Neural cell (in vitro differentiated cells): ENCODE results near the gene DNMBP. TPM values are rescaled to one million over a fixed set of nuclear protein-coding genes. Genes with fewer than 3 reads are reported as not detected.

Experiments used
- H2AFZ ChIP-seq: fragments of 200-600, 300-800 bp; sonication (generic), shearing (Covaris generic); 2 replicates; pipeline ENCODE4 v1.6.0; 2014; ENCODE audit warnings: low read depth, mild to moderate bottlenecking, antibody characterized with exemption, low read length, moderate library complexity
- H3F3A ChIP-seq: fragments of 200-600 bp; shearing (Covaris generic); 2 replicates; pipeline ENCODE4 v1.6.1; 2016; ENCODE audit warnings: mild to moderate bottlenecking, moderate library complexity, mixed read lengths, antibody characterized with exemption, low read length; ENCODE audit not compliant: insufficient read depth, poor library complexity, severe bottlenecking
- H3K27ac ChIP-seq: fragments of 200-600, 300-800 bp; sonication (generic), shearing (Covaris generic); 2 replicates; pipeline ENCODE4 v1.5.1; 2014; ENCODE audit warnings: mild to moderate bottlenecking, low read length, moderate library complexity
- H3K27me3 ChIP-seq: fragments of 300-800, 200-600 bp; sonication (generic), shearing (Covaris generic); 2 replicates; pipeline ENCODE4 v1.6.0; 2014; ENCODE audit warnings: mild to moderate bottlenecking, low read depth, low read length, moderate library complexity; ENCODE audit not compliant: insufficient read depth
- H3K36me3 ChIP-seq: fragments of 300-800, 200-600 bp; sonication (generic), shearing (Covaris generic); 2 replicates; pipeline ENCODE4 v1.5.1; 2014; ENCODE audit warnings: mild to moderate bottlenecking, antibody characterized with exemption, low read length, moderate library complexity; ENCODE audit not compliant: insufficient read depth
- H3K4me2 ChIP-seq: fragments of 300-800, 200-600 bp; sonication (generic), shearing (Covaris generic); 2 replicates; pipeline ENCODE4 v1.6.0; 2014; ENCODE audit warnings: mild to moderate bottlenecking, low read length
- H3K4me3 ChIP-seq: fragments of 300-800, 200-600 bp; sonication (generic), shearing (Covaris generic); 2 replicates; pipeline ENCODE4 v1.5.1; 2014; ENCODE audit warnings: mild to moderate bottlenecking, low read length, moderate library complexity
- H3K79me2 ChIP-seq: fragments of 200-600 bp; shearing (Covaris generic); replicated peaks from 2 replicates; pipeline ENCODE4 v1.6.0; 2014; ENCODE audit warnings: mild to moderate bottlenecking, low read length, moderate library complexity; ENCODE audit not compliant: insufficient read depth
- H3K9ac ChIP-seq: fragments of 300-800, 200-600 bp; sonication (generic), shearing (Covaris generic); 2 replicates; pipeline ENCODE4 v1.6.1; 2016; ENCODE audit warnings: mild to moderate bottlenecking, low read length, mixed read lengths
- H3K9me2 ChIP-seq: fragments of 200-600 bp; shearing (Covaris generic); 2 replicates; pipeline ENCODE4 v1.6.1; 2016; ENCODE audit warnings: mild to moderate bottlenecking, low read length, mixed read lengths; ENCODE audit not compliant: insufficient read depth
- H3K9me3 ChIP-seq: fragments of 200-600, 300-800 bp; sonication (generic), shearing (Covaris generic); 2 replicates; pipeline ENCODE4 v1.6.1; 2016; ENCODE audit warnings: mild to moderate bottlenecking, mixed run types, low read length, moderate library complexity, mixed read lengths
- H4K20me1 ChIP-seq: fragments of 200-600 bp; shearing (Covaris generic); 2 replicates; pipeline ENCODE4 v1.6.1; 2016; ENCODE audit warnings: mild to moderate bottlenecking, mixed run types; ENCODE audit not compliant: insufficient read depth
- CTCF ChIP-seq: fragments of 450-650 bp; IDR thresholded peaks from 2 replicates; pipeline ENCODE4 v1.5.1; 2014; ENCODE audit warnings: antibody characterized with exemption, mild to moderate bottlenecking, moderate library complexity; ENCODE audit not compliant: poor library complexity, severe bottlenecking
- EP300 ChIP-seq: fragments of 450-650 bp; conservative IDR thresholded peaks from 2 replicates; pipeline ENCODE4 v1.6.1; 2014; ENCODE audit warnings: antibody characterized with exemption, mild to moderate bottlenecking, moderate library complexity; ENCODE audit not compliant: poor library complexity, severe bottlenecking
- EZH2 ChIP-seq: fragments of 200-600, 300-800 bp; shearing (Covaris generic), sonication (generic); IDR thresholded peaks from 2 replicates; pipeline ENCODE4 v1.6.1; 2014; ENCODE audit warnings: antibody characterized with exemption, low read length, borderline replicate concordance, mild to moderate bottlenecking; ENCODE audit not compliant: insufficient read depth, poor library complexity, severe bottlenecking
- MXI1 ChIP-seq: fragments of 450-650 bp; conservative IDR thresholded peaks from 2 replicates; pipeline ENCODE4 v1.6.1; 2014; ENCODE audit warnings: antibody characterized with exemption, mild to moderate bottlenecking; ENCODE audit not compliant: poor library complexity, severe bottlenecking
- POLR2AphosphoS5 ChIP-seq: IDR thresholded peaks from 2 replicates; pipeline ENCODE4 v1.6.1; 2012
- RAD21 ChIP-seq: fragments of 450-650 bp; conservative IDR thresholded peaks from 2 replicates; pipeline ENCODE4 v1.6.1; 2014; ENCODE audit warnings: antibody characterized with exemption, mild to moderate bottlenecking, moderate library complexity
- REST ChIP-seq: IDR thresholded peaks from 2 replicates; pipeline ENCODE4 v1.6.1; 2012; ENCODE audit warnings: borderline replicate concordance
- SMC3 ChIP-seq: fragments of 450-650 bp; conservative IDR thresholded peaks from 2 replicates; pipeline ENCODE4 v1.6.1; 2014; ENCODE audit warnings: antibody characterized with exemption, mild to moderate bottlenecking, moderate library complexity; ENCODE audit not compliant: poor library complexity
- TAF1 ChIP-seq: IDR thresholded peaks from 2 replicates; pipeline ENCODE4 v1.6.1; 2012; ENCODE audit warnings: low read depth
- polyA plus RNA-seq: library from polyadenylated mRNA; depleted of rRNA; stranded (reverse); fragments of >200 nt; gene quantifications from 2 replicates; pipeline ENCODE4 v1.2.3, GENCODE V29; 2014

Gene DNMBP
- polyA plus RNA-seq, 1 donor from 2014 or later, result 2.3 TPM

DNA sequence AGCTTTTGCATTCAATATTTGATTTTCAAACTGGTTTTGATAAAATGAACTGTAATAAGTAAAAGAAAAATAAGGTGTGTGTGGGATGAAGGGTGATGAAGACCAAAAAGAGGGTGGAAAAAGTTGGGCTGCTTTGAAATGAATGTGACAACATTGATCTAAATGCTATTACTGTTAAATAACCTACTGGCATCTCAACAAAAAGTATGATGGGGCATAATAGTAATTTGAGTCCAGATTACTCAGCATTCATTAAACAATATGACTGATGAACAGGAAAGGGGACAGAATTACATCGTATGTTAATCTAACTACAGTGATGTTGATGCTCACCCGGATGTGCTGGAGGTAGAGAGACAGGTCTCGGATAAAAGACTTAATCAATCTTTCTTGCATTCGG is 115.1 kb downstream of the DNMBP start:
- Histone ChIP-seq H3K9me2 (no peaks in the 10 kb centered on the region), H3K9me3 (no peaks in the 10 kb centered on the region), H3K9ac (no peak overlapping the region), H4K20me1 (no peaks in the 10 kb centered on the region), H3K36me3 (no peaks in the 10 kb centered on the region), H3K79me2 (no peaks in the 10 kb centered on the region), H3K27me3 (no peaks in the 10 kb centered on the region), H3K4me2 (no peak overlapping the region), H3K27ac (no peak overlapping the region), H3F3A (no peaks in the 10 kb centered on the region), H2AFZ (no peak overlapping the region), H3K4me3 (no peak overlapping the region)
- no peak for TF ChIP-seq CTCF
- TF ChIP-seq RAD21, result no peak
- no peak for TF ChIP-seq EZH2

DNA sequence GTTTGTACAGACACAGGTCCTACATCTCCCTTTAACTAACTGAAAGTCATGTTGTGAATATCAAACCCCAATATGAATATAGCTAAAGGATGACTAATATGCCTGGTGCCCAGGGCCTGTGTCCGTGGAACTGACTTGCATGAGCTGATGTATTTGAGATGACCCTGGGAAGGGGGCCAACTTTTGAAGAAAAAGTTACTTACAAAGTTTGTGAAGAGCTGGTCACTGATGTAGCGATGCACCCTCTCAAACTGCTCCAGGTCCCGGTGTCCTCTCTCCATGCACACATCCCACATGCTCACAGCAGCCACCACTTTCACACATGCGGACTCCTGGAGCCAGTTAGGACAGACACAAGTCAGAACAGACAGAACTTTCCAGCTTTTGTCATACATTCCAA is 121.1 kb downstream of the DNMBP start:
- Histone ChIP-seq H3K9me2 (no peaks in the 10 kb centered on the region), H3K4me3 (no peak overlapping the region), H2AFZ (no peak overlapping the region), H3K9ac (no peak overlapping the region), H4K20me1 (no peaks in the 10 kb centered on the region), H3K4me2 (no peak overlapping the region), H3K9me3 (no peaks in the 10 kb centered on the region), H3K27me3 (no peaks in the 10 kb centered on the region), H3K27ac (no peak overlapping the region), H3K79me2 (no peaks in the 10 kb centered on the region), H3F3A (no peaks in the 10 kb centered on the region), H3K36me3 (no peaks in the 10 kb centered on the region)
- TF ChIP-seq TAF1 (no peak), CTCF (no peak), EP300 (no peak), RAD21 (no peak), POLR2AphosphoS5 (no peak)

- H3K36me3 ChIP-seq, result no peaks in the 10 kb centered on the region
Observed at GRCh38 chr10:99883523-99883922, 126.2 kb downstream of the DNMBP start.

More at GRCh38 chr10:99883523-99883922, 126.2 kb downstream of the DNMBP start:
- no peaks in the 10 kb centered on the region for H3K9me2 ChIP-seq
- no peak overlapping the region for H3K4me3 ChIP-seq
- H3K27ac ChIP-seq, result no peak overlapping the region
- no peaks in the 10 kb centered on the region for H4K20me1 ChIP-seq
- no peaks in the 10 kb centered on the region for H3K79me2 ChIP-seq
- no peaks in the 10 kb centered on the region for H3F3A ChIP-seq
- no peaks in the 10 kb centered on the region for H3K9me3 ChIP-seq
- H3K27me3 ChIP-seq, result no peaks in the 10 kb centered on the region
- H3K9ac ChIP-seq, result no peak overlapping the region
- no peak for TF ChIP-seq CTCF
- no peak for TF ChIP-seq MXI1
- no peak for TF ChIP-seq RAD21
- no peak for TF ChIP-seq REST
- no peak for TF ChIP-seq POLR2AphosphoS5
- TF ChIP-seq TAF1, result no peak
- TF ChIP-seq SMC3, result no peak
- TF ChIP-seq EP300, result no peak
- no peak for TF ChIP-seq EZH2
- H2AFZ ChIP-seq, result no peak overlapping the region
- H3K4me2 ChIP-seq, result no peak overlapping the region
